ENCODE data around the gene GNAQ.

GRCh38 chr9:77785341-77785740 is 246.3 kb downstream of the GNAQ start:
- TF ChIP-seq CTCF (IDR thresholded peaks at IDR 0.05) (no peak), POLR2A (IDR thresholded peaks at IDR 0.05) (no peak)

Data from body of pancreas (tissue), 4 donors.